ENCODE data around the gene CRKL. TPM values are rescaled to one million over a fixed set of nuclear protein-coding genes. Genes with fewer than 3 reads are reported as not detected.
A peak's percentile ranks its signal among the peaks of the same experiment; 100 is the strongest.

Gene CRKL
- polyA plus RNA-seq, 3 donors: 26.0 to 37.5 (median 29.4) TPM

DNA sequence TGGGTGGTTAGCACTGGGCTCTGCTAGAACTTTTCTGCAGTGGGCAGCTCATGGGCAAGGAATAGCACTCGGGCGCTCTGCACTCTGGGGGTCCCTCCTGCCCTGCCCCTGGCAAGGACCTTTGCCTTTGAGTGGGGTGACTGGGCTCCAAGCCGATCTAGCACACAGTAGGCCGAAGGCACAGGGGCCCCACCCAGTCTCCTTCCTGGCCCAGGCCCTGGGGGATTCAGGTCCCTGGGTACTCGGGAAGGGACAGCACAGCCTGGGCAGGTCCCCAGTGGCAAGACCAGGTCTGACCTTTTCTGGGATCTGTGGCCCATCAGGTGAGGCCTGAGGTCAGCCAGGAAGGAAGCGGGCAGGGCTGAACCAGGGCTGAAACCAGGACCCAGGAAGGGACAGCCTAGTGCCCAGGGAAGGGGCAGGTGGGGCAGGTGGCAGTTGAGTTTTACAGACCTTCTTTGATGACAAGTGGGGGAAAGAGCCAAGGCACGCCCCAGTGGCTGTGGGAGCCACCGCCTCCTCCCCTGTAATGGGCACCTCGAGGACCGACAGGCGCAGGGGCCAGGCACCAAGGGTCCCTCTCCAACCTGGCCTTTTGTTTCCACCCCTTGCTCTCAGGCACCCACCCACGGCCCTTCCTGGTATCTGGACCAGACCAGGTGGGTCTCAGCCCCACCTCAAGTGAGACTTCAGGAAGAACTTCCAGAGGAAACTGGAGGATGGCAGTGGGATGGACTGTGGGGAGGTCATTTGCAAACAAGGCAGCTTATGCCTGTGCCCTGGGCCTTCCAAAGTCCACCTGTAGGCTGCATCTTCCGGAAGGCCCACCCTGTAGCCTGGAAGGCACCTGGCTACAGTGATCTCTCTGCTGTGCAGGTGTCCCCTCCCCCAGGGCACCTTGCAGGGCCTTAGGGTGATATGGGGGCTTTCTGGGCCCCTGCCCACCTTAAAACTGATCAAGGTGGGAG, 49.0 kb downstream of the CRKL start:
- Mint-ChIP-seq H3K27me3 (ENCODE audit: low read depth in 3 of 3) (peaks cover 18 to 29% (median 26%) of the 10 kb centered on the region in 3 donors), H3K27ac (no peak overlapping the region), H3K9me3 (peaks cover 0 to 9% (median 0%) of the 10 kb centered on the region in 7 donors), H3K36me3 (peaks cover 11 to 12% of the 10 kb centered on the region in 2 donors), H3K4me3 (peak overlapping the region; percentile 71 to 80), H3K4me1 (peaks cover 61% of the 10 kb centered on the region)
- WGBS (ENCODE audit: insufficient coverage): 77% methylated on average over 7 of the region's 13 CpGs
- Histone ChIP-seq H3K4me3 (replicated peaks in 1 of 3; ENCODE audit: low read depth in 2 of 3, low read length in 3 of 3) (peak overlapping the region in 1 of 3 experiments; percentile 69), H3K9ac (ENCODE audit: insufficient read depth, low read length, poor library complexity, severe bottlenecking) (peak overlapping the region; percentile 43), H3K27ac (ENCODE audit: low read depth in 1 of 2, low read length in 2 of 2) (no peak overlapping the region), H3K36me3 (replicated peaks in 1 of 2; ENCODE audit: control insufficient read depth in 1 of 2, insufficient read depth in 2 of 2, low read length in 2 of 2) (no peaks in the 10 kb centered on the region), H3K4me2 (replicated peaks; ENCODE audit: extremely low read depth, low read length, poor library complexity, severe bottlenecking) (no peak overlapping the region), H3K4me1 (ENCODE audit: control insufficient read depth in 1 of 2, insufficient read depth in 2 of 2, low read length in 2 of 2) (peaks cover 57 to 68% of the 10 kb centered on the region in 2 donors), H3K9me3 (replicated peaks in 1 of 2; ENCODE audit: control insufficient read depth in 1 of 2, insufficient read depth in 1 of 2, low read length in 2 of 2) (no peaks in the 10 kb centered on the region), H2AFZ (ENCODE audit: insufficient read depth, low read depth, low read length, poor library complexity, severe bottlenecking) (no peak overlapping the region), H4K20me1 (ENCODE audit: insufficient read depth, low read length) (no peaks in the 10 kb centered on the region), H3K27me3 (ENCODE audit: control insufficient read depth in 2 of 2, insufficient read depth in 2 of 2, low read length in 2 of 2) (peaks cover 3 to 16% of the 10 kb centered on the region in 2 donors), H3K79me2 (ENCODE audit: insufficient read depth, low read length) (no peaks in the 10 kb centered on the region)
- intact Hi-C loops (cut with micrococcal nuclease): loop anchor here in 1 of 2 donors (10.0 kb wide), 1 partner anchor 59 kb away; no protein-coding TSS in a partner anchor
- TF ChIP-seq, protein P1, sequence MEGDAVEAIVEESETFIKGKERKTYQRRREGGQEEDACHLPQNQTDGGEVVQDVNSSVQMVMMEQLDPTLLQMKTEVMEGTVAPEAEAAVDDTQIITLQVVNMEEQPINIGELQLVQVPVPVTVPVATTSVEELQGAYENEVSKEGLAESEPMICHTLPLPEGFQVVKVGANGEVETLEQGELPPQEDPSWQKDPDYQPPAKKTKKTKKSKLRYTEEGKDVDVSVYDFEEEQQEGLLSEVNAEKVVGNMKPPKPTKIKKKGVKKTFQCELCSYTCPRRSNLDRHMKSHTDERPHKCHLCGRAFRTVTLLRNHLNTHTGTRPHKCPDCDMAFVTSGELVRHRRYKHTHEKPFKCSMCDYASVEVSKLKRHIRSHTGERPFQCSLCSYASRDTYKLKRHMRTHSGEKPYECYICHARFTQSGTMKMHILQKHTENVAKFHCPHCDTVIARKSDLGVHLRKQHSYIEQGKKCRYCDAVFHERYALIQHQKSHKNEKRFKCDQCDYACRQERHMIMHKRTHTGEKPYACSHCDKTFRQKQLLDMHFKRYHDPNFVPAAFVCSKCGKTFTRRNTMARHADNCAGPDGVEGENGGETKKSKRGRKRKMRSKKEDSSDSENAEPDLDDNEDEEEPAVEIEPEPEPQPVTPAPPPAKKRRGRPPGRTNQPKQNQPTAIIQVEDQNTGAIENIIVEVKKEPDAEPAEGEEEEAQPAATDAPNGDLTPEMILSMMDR (IDR thresholded peaks at IDR 0.05): no peak
- no peak for DNase-seq

- H3K4me3 ChIP-seq (replicated peaks in 1 of 3; ENCODE audit: low read depth in 2 of 3, low read length in 3 of 3): peak within 1 kb of the TSS in 2 of 3 experiments; percentile 3 to 68
- H3K27ac ChIP-seq (ENCODE audit: low read depth in 1 of 2, low read length in 2 of 2): peak within 1 kb of the TSS; percentile 56 to 87
- TF ChIP-seq, protein P1 (IDR thresholded peaks at IDR 0.05): no peak
- H2AFZ ChIP-seq (ENCODE audit: insufficient read depth, low read depth, low read length, poor library complexity, severe bottlenecking): peak within 1 kb of the TSS; percentile 26
- WGBS (ENCODE audit: insufficient coverage): 82% methylated on average over 15 of the region's 22 CpGs
- no peaks in the 10 kb centered on the region for H3K36me3 ChIP-seq (replicated peaks in 1 of 2; ENCODE audit: control insufficient read depth in 1 of 2, insufficient read depth in 2 of 2, low read length in 2 of 2)
- H4K20me1 ChIP-seq (ENCODE audit: insufficient read depth, low read length): no peaks in the 10 kb centered on the region
- Mint-ChIP-seq H3K36me3 (peaks cover 11 to 12% of the 10 kb centered on the region in 2 donors), H3K4me1 (peaks cover 64% of the 10 kb centered on the region), H3K9me3 (peaks cover 0 to 9% (median 0%) of the 10 kb centered on the region in 7 donors), H3K27me3 (ENCODE audit: low read depth in 3 of 3) (peaks cover 18 to 29% (median 26%) of the 10 kb centered on the region in 3 donors), H3K27ac (peak within 1 kb of the TSS in 5 of 7 donors; percentile 80 to 91 (median 83)), H3K4me3 (peak within 1 kb of the TSS; percentile 56 to 76)
- H3K4me1 ChIP-seq (ENCODE audit: control insufficient read depth in 1 of 2, insufficient read depth in 2 of 2, low read length in 2 of 2): peaks cover 61 to 70% of the 10 kb centered on the region in 2 donors
- peaks cover 3 to 16% of the 10 kb centered on the region in 2 donors for H3K27me3 ChIP-seq (ENCODE audit: control insufficient read depth in 2 of 2, insufficient read depth in 2 of 2, low read length in 2 of 2)
- H3K9me3 ChIP-seq (replicated peaks in 1 of 2; ENCODE audit: control insufficient read depth in 1 of 2, insufficient read depth in 1 of 2, low read length in 2 of 2): no peaks in the 10 kb centered on the region
- H3K9ac ChIP-seq (ENCODE audit: insufficient read depth, low read length, poor library complexity, severe bottlenecking): peak within 1 kb of the TSS; percentile 15
- no peak for DNase-seq
- peak within 1 kb of the TSS; percentile 82 for H3K4me2 ChIP-seq (replicated peaks; ENCODE audit: extremely low read depth, low read length, poor library complexity, severe bottlenecking)
- no peaks in the 10 kb centered on the region for H3K79me2 ChIP-seq (ENCODE audit: insufficient read depth, low read length)
- intact Hi-C loops (cut with micrococcal nuclease): loop anchor here in 1 of 2 donors (10.0 kb wide), 1 partner anchor 58 kb away; no protein-coding TSS in a partner anchor
These were observed 49.9 kb downstream of the CRKL start, which contains the start of gene AIFM3 for GRCh38 chr22:20966883-20967696. TSS of gene AIFM3 (plus strand) at chr22:20967255. CDS start at chr22:20967945, 690 bp downstream.

Measured in CD14-positive monocyte (primary cell).